Occipital lobe (tissue), 2 donors: ENCODE results near the gene SRC. TPM values are rescaled to one million over a fixed set of nuclear protein-coding genes. Genes with fewer than 3 reads are reported as not detected.

ENCODE experiments used
- DNase-seq: peaks from one replicate; lab custom pipeline; 2025; lab: John Stamatoyannopoulos, UW
- total RNA-seq: library from RNA; depleted of rRNA; stranded (reverse); fragments of >200 nt; gene quantifications from one replicate; pipeline ENCODE4 v1.2.3, GENCODE V29; 2014

The SRC gene
- total RNA-seq, 1 donor from 2014 or later = 19.2 TPM

GRCh38 chr20:37393863-37394542 lies 48.1 kb downstream of the SRC start:
- no peak for DNase-seq

- no peak for DNase-seq
Measured at GRCh38 chr20:37394543-37395409, 48.8 kb downstream of the SRC start.

GRCh38 chr20:37395410-37395797 lies 49.5 kb downstream of the SRC start:
- DNase-seq = no peak

GRCh38 chr20:37395921-37396415 lies 50.0 kb downstream of the SRC start:
- no peak for DNase-seq

GRCh38 chr20:37396416-37397075 lies 50.6 kb downstream of the SRC start:
- no peak for DNase-seq

GRCh38 chr20:37397076-37397953 lies 51.4 kb downstream of the SRC start:
- DNase-seq = no peak

GRCh38 chr20:37397954-37398749 lies 52.2 kb downstream of the SRC start:
- DNase-seq = no peak

- no peak for DNase-seq
Measured at GRCh38 chr20:37398750-37399621, 53.0 kb downstream of the SRC start.

- no peak for DNase-seq
Measured at GRCh38 chr20:37401282-37401929, 55.5 kb downstream of the SRC start.

- no peak for DNase-seq
Measured at GRCh38 chr20:37401930-37402675, 56.2 kb downstream of the SRC start.

- no peak for DNase-seq
Measured at GRCh38 chr20:37403107-37404033, 57.4 kb downstream of the SRC start.

- DNase-seq = no peak
Measured at GRCh38 chr20:37404461-37404890, 58.5 kb downstream of the SRC start.

GRCh38 chr20:37405351-37405897 lies 59.5 kb downstream of the SRC start:
- no peak for DNase-seq

- peak; percentile 25 for DNase-seq
Measured at GRCh38 chr20:37406010-37406998, 60.4 kb downstream of the SRC start.

- DNase-seq = no peak
Measured at GRCh38 chr20:37407019-37407566, 61.2 kb downstream of the SRC start.
